Kidney (tissue), 14 donors: ENCODE measurements around the gene KCNQ1OT1. TPM values are rescaled to one million over a fixed set of nuclear protein-coding genes. Genes with fewer than 3 reads are reported as not detected.

ENCODE experiments used
- DNase-seq, 5 donors: peaks; one replicate each; pipeline ENCODE4 v3.0.0-alpha.2; 2013 to 2020
- FAIRE-seq: peaks from 2 replicates; lab custom pipeline; 2012; peaks lifted over from hg19 to GRCh38; lab: Jason Lieb, UNC
- H3K27ac ChIP-seq, 2 donors: one replicate each; pipeline ENCODE4 v1.7.0; 2013; ENCODE audit warnings: low read depth in 2 of 2, low read length in 2 of 2, inconsistent platforms in 1 of 2
- H3K27me3 ChIP-seq: one replicate; pipeline ENCODE4 v1.7.1; 2013; ENCODE audit warnings: low read length, inconsistent platforms; ENCODE audit not compliant: control insufficient read depth, insufficient read depth
- H3K36me3 ChIP-seq, 3 donors: one replicate each; pipeline versions ENCODE4 v1.7.0 to v1.7.1; 2013; ENCODE audit warnings: low read length in 3 of 3, control low read depth in 1 of 3, inconsistent platforms in 1 of 3; ENCODE audit not compliant: insufficient read depth in 3 of 3, control insufficient read depth in 2 of 3
- H3K4me1 ChIP-seq, 3 donors: one replicate each; pipeline versions ENCODE4 v1.7.0 to v1.7.1; 2013; ENCODE audit warnings: low read length in 3 of 3, inconsistent platforms in 1 of 3, low read depth in 1 of 3; ENCODE audit not compliant: control insufficient read depth in 2 of 3, insufficient read depth in 2 of 3
- H3K4me3 ChIP-seq, 3 donors: one replicate each; pipeline versions ENCODE4 v1.7.0 to v1.8.1; 2013; ENCODE audit warnings: low read length in 3 of 3, control low read depth in 1 of 3, inconsistent platforms in 1 of 3
- H3K9ac ChIP-seq, 3 donors: one replicate each; pipeline versions ENCODE4 v1.7.0 to v1.7.1; 2013; ENCODE audit warnings: low read length in 3 of 3, control low read depth in 1 of 3, inconsistent platforms in 1 of 3
- H3K9me3 ChIP-seq, 3 donors: one replicate each; pipeline versions ENCODE4 v1.7.0 to v1.7.1; 2013; ENCODE audit warnings: low read length in 3 of 3, control low read depth in 1 of 3, inconsistent platforms in 1 of 3; ENCODE audit not compliant: control insufficient read depth in 2 of 3, insufficient read depth in 1 of 3
- CTCF ChIP-seq: IDR thresholded peaks from 3 replicates; pipeline ENCODE4 v1.5.1; 2012; ENCODE audit warnings: mild to moderate bottlenecking, moderate library complexity, borderline replicate concordance; ENCODE audit not compliant: insufficient read depth; ENCODE audit errors: extremely low read depth
- intact Hi-C: fragments of 100-400 bp; cut with DNase I; formaldehyde crosslinking; loops from one replicate; pipeline ENCODE4 v1.11.1; 2022
- polyA plus RNA-seq: library from polyadenylated mRNA; stranded (reverse); fragments of 350-450 nt; fragmentation: Illumina TruSeq; extraction: RNeasy Lipid Tissue Mini Kit (QIAGEN cat#74804); gene quantifications from one replicate; pipeline ENCODE4 v1.2.3, GENCODE V29; 2014; ENCODE audit warnings: low read depth, low replicate concordance; ENCODE audit not compliant: insufficient read depth
- total RNA-seq: library from RNA; stranded (reverse); fragmentation: NEBNext Ultra II Directional; extraction: Animal tissue kit (Norgen Biotek cat#: 25700); gene quantifications from one replicate; pipeline ENCODE4 v1.2.1, GENCODE V29; 2021
- donor health status: control.
- donor health status: control.
- donor health status: control.
- donor health status: control.
- donor health status: control.
- donor health status: DM: yes; HTN: yes; CAD: no.
- donor health status: Normal renal cell carcinoma (clear cell type).

The KCNQ1OT1 gene
- total and polyA plus RNA-seq, 2 donors from 2014 or later, result 0.22 to 4.4 TPM

GRCh38 chr11:2574553-2575535 is 125.0 kb downstream of the KCNQ1OT1 start:
- H3K4me1 ChIP-seq, result no peaks in the 10 kb centered on the region
- TF ChIP-seq CTCF, result no peak
- H3K27ac ChIP-seq, result no peak overlapping the region
- no peaks in the 10 kb centered on the region for H3K36me3 ChIP-seq
- H3K9me3 ChIP-seq, result no peaks in the 10 kb centered on the region
- no peak overlapping the region for H3K4me3 ChIP-seq
- H3K9ac ChIP-seq, result no peak overlapping the region
- no peaks in the 10 kb centered on the region for H3K27me3 ChIP-seq
- FAIRE-seq (no peak), DNase-seq (peak; percentile 58 to 81 (median 74))
- intact Hi-C loops, result no loop called here

- DNase-seq (peak in 3 of 5 donors; percentile 9 to 63 (median 59)), FAIRE-seq (no peak)
- Histone ChIP-seq H3K27me3 (no peaks in the 10 kb centered on the region), H3K9me3 (no peaks in the 10 kb centered on the region), H3K4me3 (no peak overlapping the region), H3K27ac (no peak overlapping the region), H3K9ac (no peak overlapping the region), H3K4me1 (no peaks in the 10 kb centered on the region), H3K36me3 (no peaks in the 10 kb centered on the region)
- TF ChIP-seq CTCF, result no peak
- intact Hi-C loops, result no loop called here
Observed at GRCh38 chr11:2574043-2574552, 125.7 kb downstream of the KCNQ1OT1 start.

- H3K27ac ChIP-seq, result no peak overlapping the region
- no peaks in the 10 kb centered on the region for H3K36me3 ChIP-seq
- no peak overlapping the region for H3K4me3 ChIP-seq
- TF ChIP-seq CTCF, result no peak
- H3K27me3 ChIP-seq, result no peaks in the 10 kb centered on the region
- H3K9me3 ChIP-seq, result no peaks in the 10 kb centered on the region
- no peaks in the 10 kb centered on the region for H3K4me1 ChIP-seq
- FAIRE-seq (no peak), DNase-seq (peak in 2 of 5 donors; percentile 32 to 46)
- intact Hi-C loops, result no loop called here
- H3K9ac ChIP-seq, result no peak overlapping the region
Observed at GRCh38 chr11:2573240-2574042, 126.4 kb downstream of the KCNQ1OT1 start.
